Peyer's patch (tissue), 4 donors: ENCODE measurements around the gene MAGI2.

ENCODE experiments used
- POLR2A ChIP-seq, 2 donors: fragments of 450-650 bp; IDR thresholded peaks; one replicate each; pipeline ENCODE4 v1.5.1; 2017; ENCODE audit warnings: antibody characterized with exemption in 2 of 2, mild to moderate bottlenecking in 2 of 2, moderate library complexity in 2 of 2
- TF ChIP-seq, protein P1 (sequence below), 6 experiments: fragments of 450-650 bp in 4 of 6; fragments of 200-600 bp in 2 of 6; sonication (generic) in 1 of 6; IDR thresholded peaks; one replicate each; pipeline ENCODE4 v1.5.1; 2017 to 2019; ENCODE audit warnings: antibody characterized with exemption in 6 of 6, mild to moderate bottlenecking in 3 of 6, moderate library complexity in 1 of 6

DNA sequence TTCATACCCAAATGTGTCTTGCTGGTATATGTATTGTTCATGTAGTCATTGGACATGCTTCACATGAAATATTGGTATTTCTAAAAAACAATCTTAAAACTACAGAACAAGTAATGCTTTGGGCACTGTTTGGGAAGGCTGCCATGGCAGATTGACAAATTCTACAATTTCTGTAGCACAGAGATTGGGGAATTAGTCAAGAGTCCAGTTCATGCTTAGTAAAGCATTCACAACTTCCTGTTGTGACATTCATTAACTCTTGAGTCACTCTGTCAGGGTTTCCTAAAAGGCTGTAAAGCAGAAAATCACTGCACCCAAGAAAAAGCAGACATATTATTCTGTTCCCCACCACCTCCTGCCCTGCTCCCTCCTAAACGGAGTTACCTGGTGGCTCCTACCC, 1256.0 kb downstream of the MAGI2 start:
- TF ChIP-seq, protein P1, sequence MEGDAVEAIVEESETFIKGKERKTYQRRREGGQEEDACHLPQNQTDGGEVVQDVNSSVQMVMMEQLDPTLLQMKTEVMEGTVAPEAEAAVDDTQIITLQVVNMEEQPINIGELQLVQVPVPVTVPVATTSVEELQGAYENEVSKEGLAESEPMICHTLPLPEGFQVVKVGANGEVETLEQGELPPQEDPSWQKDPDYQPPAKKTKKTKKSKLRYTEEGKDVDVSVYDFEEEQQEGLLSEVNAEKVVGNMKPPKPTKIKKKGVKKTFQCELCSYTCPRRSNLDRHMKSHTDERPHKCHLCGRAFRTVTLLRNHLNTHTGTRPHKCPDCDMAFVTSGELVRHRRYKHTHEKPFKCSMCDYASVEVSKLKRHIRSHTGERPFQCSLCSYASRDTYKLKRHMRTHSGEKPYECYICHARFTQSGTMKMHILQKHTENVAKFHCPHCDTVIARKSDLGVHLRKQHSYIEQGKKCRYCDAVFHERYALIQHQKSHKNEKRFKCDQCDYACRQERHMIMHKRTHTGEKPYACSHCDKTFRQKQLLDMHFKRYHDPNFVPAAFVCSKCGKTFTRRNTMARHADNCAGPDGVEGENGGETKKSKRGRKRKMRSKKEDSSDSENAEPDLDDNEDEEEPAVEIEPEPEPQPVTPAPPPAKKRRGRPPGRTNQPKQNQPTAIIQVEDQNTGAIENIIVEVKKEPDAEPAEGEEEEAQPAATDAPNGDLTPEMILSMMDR (IDR thresholded peaks at IDR 0.05) = no peak
- no peak for TF ChIP-seq POLR2A (IDR thresholded peaks at IDR 0.05)
